HL-60 (cell line): ENCODE measurements around the gene ENO1.
"Not testable (repeated sequence)": the region's sequence is repeated elsewhere in the genome, so short reads cannot be mapped to it uniquely, and the experiment has no call there.

ENCODE experiments used
- GABPA ChIP-seq: IDR thresholded peaks from 2 replicates; pipeline ENCODE4 v1.6.1; 2012; ENCODE audit warnings: low read depth
- POLR2AphosphoS5 ChIP-seq: IDR thresholded peaks from 2 replicates; pipeline ENCODE4 v1.6.1; 2012; ENCODE audit warnings: low read depth
- SPI1 ChIP-seq: IDR thresholded peaks from 2 replicates; pipeline ENCODE4 v1.6.1; 2012; ENCODE audit warnings: low read depth, mild to moderate bottlenecking, borderline replicate concordance
- TF ChIP-seq, protein P1 (sequence below): IDR thresholded peaks from 2 replicates; pipeline ENCODE4 v1.6.1; 2012; ENCODE audit warnings: low read depth; ENCODE audit not compliant: insufficient replicate concordance
- TF ChIP-seq, protein P2 (sequence below): IDR thresholded peaks from one replicate; pipeline ENCODE4 v1.5.1; 2011; ENCODE audit warnings: low read length, control low read depth, inconsistent platforms; ENCODE audit not compliant: insufficient read depth

DNA sequence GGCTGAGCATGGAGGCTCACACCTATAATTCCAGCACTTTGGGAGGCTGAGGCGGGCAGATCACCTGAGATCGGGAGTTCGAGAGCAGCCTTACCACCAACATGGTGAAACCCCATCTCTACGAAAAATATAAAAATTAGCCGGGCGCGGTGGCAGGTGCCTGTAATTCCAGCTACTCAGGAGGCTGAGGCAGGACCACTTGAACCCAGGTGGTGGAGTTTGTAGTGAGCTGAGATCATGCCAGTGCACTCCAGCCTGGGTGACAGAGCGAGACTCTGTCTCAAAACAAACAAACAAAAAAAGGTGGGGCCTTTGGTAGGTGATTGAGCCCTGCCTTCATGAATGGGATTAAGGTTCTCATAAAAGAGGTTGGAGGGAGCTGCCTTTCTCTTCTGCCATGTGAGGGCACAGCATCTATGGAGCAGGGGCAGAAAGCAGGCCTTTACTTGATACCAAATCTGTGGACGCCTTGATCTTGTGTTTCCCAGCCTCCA, 7.6 kb upstream of the ENO1 start:
- TF ChIP-seq, protein P1, sequence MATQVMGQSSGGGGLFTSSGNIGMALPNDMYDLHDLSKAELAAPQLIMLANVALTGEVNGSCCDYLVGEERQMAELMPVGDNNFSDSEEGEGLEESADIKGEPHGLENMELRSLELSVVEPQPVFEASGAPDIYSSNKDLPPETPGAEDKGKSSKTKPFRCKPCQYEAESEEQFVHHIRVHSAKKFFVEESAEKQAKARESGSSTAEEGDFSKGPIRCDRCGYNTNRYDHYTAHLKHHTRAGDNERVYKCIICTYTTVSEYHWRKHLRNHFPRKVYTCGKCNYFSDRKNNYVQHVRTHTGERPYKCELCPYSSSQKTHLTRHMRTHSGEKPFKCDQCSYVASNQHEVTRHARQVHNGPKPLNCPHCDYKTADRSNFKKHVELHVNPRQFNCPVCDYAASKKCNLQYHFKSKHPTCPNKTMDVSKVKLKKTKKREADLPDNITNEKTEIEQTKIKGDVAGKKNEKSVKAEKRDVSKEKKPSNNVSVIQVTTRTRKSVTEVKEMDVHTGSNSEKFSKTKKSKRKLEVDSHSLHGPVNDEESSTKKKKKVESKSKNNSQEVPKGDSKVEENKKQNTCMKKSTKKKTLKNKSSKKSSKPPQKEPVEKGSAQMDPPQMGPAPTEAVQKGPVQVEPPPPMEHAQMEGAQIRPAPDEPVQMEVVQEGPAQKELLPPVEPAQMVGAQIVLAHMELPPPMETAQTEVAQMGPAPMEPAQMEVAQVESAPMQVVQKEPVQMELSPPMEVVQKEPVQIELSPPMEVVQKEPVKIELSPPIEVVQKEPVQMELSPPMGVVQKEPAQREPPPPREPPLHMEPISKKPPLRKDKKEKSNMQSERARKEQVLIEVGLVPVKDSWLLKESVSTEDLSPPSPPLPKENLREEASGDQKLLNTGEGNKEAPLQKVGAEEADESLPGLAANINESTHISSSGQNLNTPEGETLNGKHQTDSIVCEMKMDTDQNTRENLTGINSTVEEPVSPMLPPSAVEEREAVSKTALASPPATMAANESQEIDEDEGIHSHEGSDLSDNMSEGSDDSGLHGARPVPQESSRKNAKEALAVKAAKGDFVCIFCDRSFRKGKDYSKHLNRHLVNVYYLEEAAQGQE, result not testable (repeated sequence)
- TF ChIP-seq, protein P2, sequence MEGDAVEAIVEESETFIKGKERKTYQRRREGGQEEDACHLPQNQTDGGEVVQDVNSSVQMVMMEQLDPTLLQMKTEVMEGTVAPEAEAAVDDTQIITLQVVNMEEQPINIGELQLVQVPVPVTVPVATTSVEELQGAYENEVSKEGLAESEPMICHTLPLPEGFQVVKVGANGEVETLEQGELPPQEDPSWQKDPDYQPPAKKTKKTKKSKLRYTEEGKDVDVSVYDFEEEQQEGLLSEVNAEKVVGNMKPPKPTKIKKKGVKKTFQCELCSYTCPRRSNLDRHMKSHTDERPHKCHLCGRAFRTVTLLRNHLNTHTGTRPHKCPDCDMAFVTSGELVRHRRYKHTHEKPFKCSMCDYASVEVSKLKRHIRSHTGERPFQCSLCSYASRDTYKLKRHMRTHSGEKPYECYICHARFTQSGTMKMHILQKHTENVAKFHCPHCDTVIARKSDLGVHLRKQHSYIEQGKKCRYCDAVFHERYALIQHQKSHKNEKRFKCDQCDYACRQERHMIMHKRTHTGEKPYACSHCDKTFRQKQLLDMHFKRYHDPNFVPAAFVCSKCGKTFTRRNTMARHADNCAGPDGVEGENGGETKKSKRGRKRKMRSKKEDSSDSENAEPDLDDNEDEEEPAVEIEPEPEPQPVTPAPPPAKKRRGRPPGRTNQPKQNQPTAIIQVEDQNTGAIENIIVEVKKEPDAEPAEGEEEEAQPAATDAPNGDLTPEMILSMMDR, result not testable (repeated sequence)
- not testable (repeated sequence) for TF ChIP-seq POLR2AphosphoS5, GABPA, SPI1
